ENCODE measurements around the gene RAI14. TPM values are rescaled to one million over a fixed set of nuclear protein-coding genes. Genes with fewer than 3 reads are reported as not detected.
A peak's percentile ranks its signal among the peaks of the same experiment; 100 is the strongest.

RAI14 gene
- total and polyA plus RNA-seq, 2 donors (not counting 3 experiments of a cell fraction or from before 2014, with no cell fraction given) = 114 to 369 TPM

GRCh38 chr5:34610546-34610945, 45.6 kb upstream of the RAI14 start:
- Histone ChIP-seq H3K79me2 (ENCODE audit: control insufficient read depth, insufficient read depth, low read length) (no peaks in the 10 kb centered on the region), H3K36me3 (ENCODE audit: control insufficient read depth in 2 of 2, extremely low read depth in 1 of 2, insufficient read depth in 2 of 2, low read length in 2 of 2) (no peaks in the 10 kb centered on the region), H3K9me3 (replicated peaks; ENCODE audit: control insufficient read depth, insufficient read depth, low read length) (no peaks in the 10 kb centered on the region), H4K20me1 (replicated peaks; ENCODE audit: control insufficient read depth, extremely low read depth, insufficient read depth, low read length) (no peaks in the 10 kb centered on the region), H3K4me2 (ENCODE audit: insufficient read depth, low read length) (no peak overlapping the region), H3K9ac (replicated peaks; ENCODE audit: extremely low read depth, insufficient read depth, low read length) (no peak overlapping the region), H3K4me3 (replicated peaks in 1 of 3; ENCODE audit: insufficient read depth in 1 of 3, low read depth in 1 of 3, low read length in 3 of 3) (no peak overlapping the region), H3K27me3 (ENCODE audit: control insufficient read depth in 2 of 2, insufficient read depth in 2 of 2, low read length in 2 of 2) (no peaks in the 10 kb centered on the region), H3K9me1 (replicated peaks; ENCODE audit: control insufficient read depth, extremely low read depth, insufficient read depth, low read length) (no peaks in the 10 kb centered on the region), H2AFZ (ENCODE audit: low read depth, low read length) (peak overlapping the region; percentile 66), H3K4me1 (ENCODE audit: control insufficient read depth, extremely low read depth, insufficient read depth, low read length) (peaks cover 31% of the 10 kb centered on the region), H3K27ac (ENCODE audit: insufficient read depth, low read depth, low read length) (peak overlapping the region; percentile 99)
- CTCF ChIA-PET = interaction anchor here (1.1 to 3.6 kb wide), 6 partner anchors 12 to 124 kb away, joined by 3 to 15 read pairs (median 6); no protein-coding TSS in a partner anchor
- DNase-seq (ENCODE audit: low read depth, low spot score) (no peak), FAIRE-seq (no peak)
- TF ChIP-seq MYC (IDR thresholded peaks at IDR 0.05; ENCODE audit: low read depth, low read length) = no peak
- no peak for TF ChIP-seq EZH2 (IDR thresholded peaks at IDR 0.05; ENCODE audit: borderline replicate concordance, low read depth, low read length, severe bottlenecking)
- TF ChIP-seq CTCF (IDR thresholded peaks at IDR 0.05; ENCODE audit: extremely low read depth in 1 of 2, insufficient read depth in 1 of 2, low read depth in 1 of 2, low read length in 2 of 2) = no peak
- TF ChIP-seq JUN (IDR thresholded peaks at IDR 0.05; ENCODE audit: borderline replicate concordance, insufficient read depth, insufficient read length, low read depth) = no peak
- TF ChIP-seq FOS (IDR thresholded peaks at IDR 0.05; ENCODE audit: borderline replicate concordance, insufficient read depth, low read length) = no peak
- TF ChIP-seq MAX (IDR thresholded peaks at IDR 0.05; ENCODE audit: insufficient read depth, insufficient read length) = no peak
- no peak for TF ChIP-seq GATA2 (IDR thresholded peaks at IDR 0.05; ENCODE audit: insufficient read depth, insufficient read length, low read depth, low read length)
- TF ChIP-seq POLR2A (IDR thresholded peaks at IDR 0.05; ENCODE audit: low read depth, low read length) = no peak
- TF ChIP-seq POLR2AphosphoS5 (IDR thresholded peaks at IDR 0.05; ENCODE audit: insufficient read depth, low read depth, low read length) = no peak
- dilution Hi-C loops (cut with MboI; ENCODE audit: extremely low pct_ligation_motif_present, low sequenced_read_pairs) (no loop called here), intact Hi-C loops (cut with micrococcal nuclease) (no loop called here)
- no TSS peak for BruUV-seq (replicated peaks)
- POLR2A ChIA-PET = interaction anchor here (0.8 to 1.1 kb wide), 2 partner anchors 24 to 76 kb away, joined by 3 to 4 read pairs; no protein-coding TSS in a partner anchor

All from endothelial cell of umbilical vein (primary cell).